Ovary (tissue), 3 donors: ENCODE results near the gene CBY2.

Source experiments
- EP300 ChIP-seq: sonication (generic); formaldehyde crosslinking; IDR thresholded peaks from one replicate; pipeline ENCODE4 v1.6.1; 2017; ENCODE audit warnings: antibody characterized with exemption
- POLR2A ChIP-seq: fragments of 450-650 bp; IDR thresholded peaks from one replicate; pipeline ENCODE4 v1.6.1; 2017; ENCODE audit warnings: antibody characterized with exemption, mild to moderate bottlenecking, moderate library complexity
- TF ChIP-seq, protein P1 (sequence below), 3 donors: fragments of 450-650 bp in 2 of 3; fragments of 200-600 bp in 1 of 3; IDR thresholded peaks; one replicate each; pipeline versions ENCODE4 v1.5.1 to v1.8.0; 2016 to 2022; ENCODE audit warnings: antibody characterized with exemption in 3 of 3, mild to moderate bottlenecking in 1 of 3
- donor health status: DM: no; HTN: no; CAD: no.

DNA sequence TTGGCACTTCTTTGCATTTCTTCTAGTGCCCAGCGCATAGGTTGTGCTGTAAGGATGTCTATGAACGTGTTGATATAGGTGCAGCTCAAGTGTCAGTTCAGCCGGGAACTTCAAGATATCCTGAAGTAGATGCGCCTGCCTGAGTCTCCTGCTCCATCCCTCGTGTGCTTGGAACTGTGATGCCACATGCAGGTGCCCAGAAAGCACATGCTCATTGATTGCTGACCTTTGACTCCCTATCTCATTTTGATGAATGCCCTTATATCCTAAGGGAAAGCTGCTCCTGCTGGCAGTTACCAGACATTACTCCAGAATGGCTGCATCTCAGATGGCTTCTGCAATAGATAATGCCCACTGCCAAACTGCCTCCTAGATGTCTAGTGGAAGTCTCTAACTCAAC is 40.9 kb downstream of the CBY2 start:
- TF ChIP-seq, protein P1, sequence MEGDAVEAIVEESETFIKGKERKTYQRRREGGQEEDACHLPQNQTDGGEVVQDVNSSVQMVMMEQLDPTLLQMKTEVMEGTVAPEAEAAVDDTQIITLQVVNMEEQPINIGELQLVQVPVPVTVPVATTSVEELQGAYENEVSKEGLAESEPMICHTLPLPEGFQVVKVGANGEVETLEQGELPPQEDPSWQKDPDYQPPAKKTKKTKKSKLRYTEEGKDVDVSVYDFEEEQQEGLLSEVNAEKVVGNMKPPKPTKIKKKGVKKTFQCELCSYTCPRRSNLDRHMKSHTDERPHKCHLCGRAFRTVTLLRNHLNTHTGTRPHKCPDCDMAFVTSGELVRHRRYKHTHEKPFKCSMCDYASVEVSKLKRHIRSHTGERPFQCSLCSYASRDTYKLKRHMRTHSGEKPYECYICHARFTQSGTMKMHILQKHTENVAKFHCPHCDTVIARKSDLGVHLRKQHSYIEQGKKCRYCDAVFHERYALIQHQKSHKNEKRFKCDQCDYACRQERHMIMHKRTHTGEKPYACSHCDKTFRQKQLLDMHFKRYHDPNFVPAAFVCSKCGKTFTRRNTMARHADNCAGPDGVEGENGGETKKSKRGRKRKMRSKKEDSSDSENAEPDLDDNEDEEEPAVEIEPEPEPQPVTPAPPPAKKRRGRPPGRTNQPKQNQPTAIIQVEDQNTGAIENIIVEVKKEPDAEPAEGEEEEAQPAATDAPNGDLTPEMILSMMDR (IDR thresholded peaks at IDR 0.05) = no peak
- TF ChIP-seq POLR2A (no peak), EP300 (no peak)
